Activated T-cell treated with anti-CD3 and anti-CD28 coated beads, Interleukin-2, amount 50 U/mL, for 48 hours (primary cell): ENCODE data around the gene ELF1.
"Not testable (repeated sequence)": the region's sequence is repeated elsewhere in the genome, so short reads cannot be mapped to it uniquely, and the experiment has no call there.

Source experiments
- DNase-seq, 2 experiments: peaks; one replicate each; pipeline ENCODE4 v3.0.0-alpha.2; 2020

ELF1 gene

DNA sequence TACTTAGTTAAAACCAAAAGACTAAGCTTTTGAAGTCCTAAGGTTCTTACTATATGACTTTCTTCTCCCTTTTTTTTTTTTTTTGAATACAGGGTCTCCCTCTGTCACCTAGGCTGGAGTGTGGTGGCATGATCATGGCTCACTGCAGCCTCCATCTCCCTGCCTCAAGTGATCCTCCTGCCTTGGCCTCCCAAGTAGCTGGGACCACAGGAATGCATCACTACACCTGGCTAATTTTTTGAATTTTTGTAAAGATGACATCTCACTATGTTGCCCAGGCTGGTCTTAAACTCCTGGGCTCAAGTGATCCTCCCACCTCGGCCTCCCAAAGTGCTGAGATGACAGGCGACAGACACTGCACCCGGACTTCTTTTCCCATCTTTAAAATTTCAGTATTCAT lies 89.2 kb downstream of the ELF1 start:
- not testable (repeated sequence) for DNase-seq

DNA sequence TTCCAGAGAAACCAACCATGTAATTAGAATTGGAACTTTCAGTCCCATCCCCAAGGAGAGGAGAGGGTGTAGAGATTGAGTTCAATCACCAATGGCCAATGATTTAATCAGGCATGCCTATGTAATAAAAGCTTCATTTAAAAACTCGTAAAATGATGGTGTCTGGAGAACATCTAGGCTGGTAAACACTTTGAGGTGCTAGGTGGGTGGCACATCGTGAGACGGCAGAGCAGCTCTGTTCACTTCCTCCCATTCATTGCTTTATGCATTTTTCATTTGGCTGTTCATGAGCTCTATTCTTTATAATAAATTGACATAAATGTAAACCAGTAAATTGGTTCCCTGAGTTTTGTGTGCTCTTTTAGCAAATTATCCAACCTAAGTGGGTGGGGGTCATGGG lies 90.1 kb downstream of the ELF1 start:
- no peak for DNase-seq

DNA sequence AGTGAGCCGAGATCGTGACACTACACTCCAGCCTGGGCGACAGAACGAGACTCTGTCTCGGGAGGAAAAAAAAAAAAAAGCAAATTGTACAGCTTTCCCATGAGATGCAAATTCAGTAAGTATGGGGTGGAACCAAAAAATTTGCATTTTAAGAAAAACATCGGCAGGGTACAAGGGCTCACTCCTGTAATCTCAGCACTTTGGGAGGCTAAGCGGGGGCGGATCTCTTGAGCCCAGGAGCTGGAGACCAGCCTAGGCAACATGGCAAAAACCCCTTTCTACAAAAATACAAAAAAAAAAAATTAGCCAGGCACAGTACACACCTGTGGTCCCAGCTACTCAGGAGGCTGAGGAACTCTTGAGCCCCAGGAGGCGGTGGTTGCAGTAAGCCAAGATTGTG lies 91.2 kb downstream of the ELF1 start:
- no peak for DNase-seq

DNA sequence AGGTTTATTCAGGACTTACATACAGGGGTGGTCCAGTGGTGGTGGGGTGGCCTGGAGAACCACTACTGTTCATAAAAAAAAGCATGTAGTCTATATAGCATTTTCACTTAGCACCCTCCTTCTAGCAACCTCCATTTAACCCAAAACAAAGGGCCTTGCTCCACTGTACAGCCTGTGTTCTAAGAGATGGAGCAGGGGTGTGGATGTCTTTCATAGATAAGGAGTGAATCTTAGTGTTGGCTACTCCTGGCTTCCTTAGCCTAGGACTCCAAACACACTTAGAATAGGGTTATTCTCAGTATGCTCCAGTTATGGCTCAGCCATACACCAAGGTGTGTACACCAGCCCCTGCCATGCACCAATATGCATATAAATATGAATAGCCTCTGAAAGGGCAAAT lies 95.2 kb downstream of the ELF1 start:
- DNase-seq: no peak

DNA sequence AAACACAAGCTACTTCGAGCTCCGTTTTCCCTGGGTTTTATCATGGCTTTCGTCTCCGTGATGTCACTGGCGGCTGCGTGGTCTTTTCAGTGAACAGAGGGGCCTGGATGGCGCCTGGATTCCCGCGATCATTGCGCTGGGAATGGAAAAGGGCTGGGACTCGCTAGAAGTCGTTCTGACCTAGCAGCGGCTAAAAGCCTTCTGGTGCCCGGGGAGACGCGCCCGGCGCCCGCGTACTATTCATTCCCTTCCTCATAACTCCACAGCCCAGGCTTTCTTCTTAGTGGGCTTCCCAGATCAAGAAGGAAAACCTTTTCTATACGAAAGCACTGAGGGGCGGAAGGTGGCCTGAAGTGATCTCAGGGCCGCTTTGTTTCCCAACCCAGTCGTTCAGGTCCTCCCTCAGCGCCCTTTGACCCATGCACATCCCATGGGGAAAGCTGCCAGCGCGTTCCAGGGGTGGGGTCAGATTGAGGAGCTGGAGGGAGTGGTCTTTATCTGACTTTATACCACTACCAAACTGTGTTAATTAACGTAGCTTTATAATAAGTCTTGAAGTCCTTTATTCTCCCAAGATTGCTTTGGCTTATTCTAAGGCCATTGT lies 96.6 kb downstream of the ELF1 start:
- DNase-seq: no peak

DNA sequence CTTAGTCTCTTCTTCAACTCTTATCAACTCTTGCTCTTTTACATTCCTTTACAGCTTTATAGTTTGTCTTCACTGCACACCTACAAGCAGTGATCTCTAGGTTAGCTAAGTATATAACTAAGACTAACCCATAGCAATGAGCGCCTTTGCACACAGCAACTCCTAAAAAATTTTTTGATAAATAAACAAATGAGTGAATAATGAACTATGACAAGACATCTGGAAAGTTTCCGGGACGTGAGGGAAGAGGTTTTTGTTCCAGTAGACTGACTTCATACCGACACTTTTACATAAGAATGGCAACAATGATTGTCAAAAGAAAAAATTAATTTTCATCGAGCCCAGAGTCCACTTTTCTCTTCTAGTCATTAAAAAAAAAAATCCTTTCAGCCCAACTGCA lies 98.3 kb downstream of the ELF1 start:
- DNase-seq: no peak

DNA sequence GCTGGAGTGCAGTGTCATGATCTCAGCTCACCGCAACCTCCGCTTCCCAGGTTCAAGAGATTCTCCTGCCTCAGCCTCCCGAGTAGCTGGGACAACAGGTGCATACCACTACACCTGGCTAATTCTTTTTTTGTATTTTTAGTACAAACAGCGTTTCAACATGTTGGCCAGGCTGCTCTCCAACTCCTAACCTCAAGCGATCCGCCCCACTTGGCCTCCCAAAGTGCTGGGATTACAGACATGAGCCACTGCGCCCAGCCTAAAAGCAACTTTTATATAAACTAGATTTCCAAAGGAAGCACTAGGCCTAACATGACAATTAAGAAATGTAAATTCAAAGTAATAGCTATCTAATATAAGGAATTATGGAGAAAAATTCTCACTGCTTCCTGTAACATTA lies 99.2 kb downstream of the ELF1 start:
- DNase-seq: not testable (repeated sequence)

DNA sequence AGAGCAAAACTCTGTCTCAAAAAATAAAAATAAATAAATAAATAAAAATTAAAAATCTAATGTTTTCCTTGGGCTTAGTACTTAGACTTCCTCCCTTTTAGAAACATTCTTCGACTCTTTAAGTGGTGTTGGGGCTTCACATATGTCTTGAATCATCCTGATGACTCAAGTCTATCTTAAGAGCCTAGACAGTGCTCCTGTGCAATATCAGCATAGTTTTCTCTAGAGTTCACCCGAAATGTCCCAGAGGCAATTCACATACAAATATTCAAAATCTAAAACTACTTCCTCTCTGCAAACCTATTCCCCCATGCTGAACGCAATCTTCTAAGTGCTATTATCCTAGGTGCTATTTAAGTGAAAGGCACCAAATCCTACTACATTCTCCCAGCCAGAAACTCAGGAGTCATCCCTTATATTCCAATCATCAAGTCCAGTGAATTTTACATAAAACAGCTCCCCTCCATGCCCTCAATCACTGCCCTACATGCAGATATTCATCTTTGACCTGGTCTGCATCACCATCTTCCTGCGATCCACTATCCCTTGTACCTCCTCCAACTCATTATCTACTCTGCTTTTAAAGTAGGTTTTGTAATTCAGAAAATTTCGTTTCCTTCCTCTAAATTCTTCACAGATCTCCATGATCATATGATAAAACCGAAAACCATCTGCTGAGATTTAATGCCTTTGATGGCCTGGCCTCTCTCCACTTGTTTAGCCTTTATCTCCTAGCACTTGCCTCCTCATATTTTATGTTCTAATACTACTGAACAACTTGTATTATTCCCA lies 102.7 kb downstream of the ELF1 start:
- DNase-seq: no peak

DNA sequence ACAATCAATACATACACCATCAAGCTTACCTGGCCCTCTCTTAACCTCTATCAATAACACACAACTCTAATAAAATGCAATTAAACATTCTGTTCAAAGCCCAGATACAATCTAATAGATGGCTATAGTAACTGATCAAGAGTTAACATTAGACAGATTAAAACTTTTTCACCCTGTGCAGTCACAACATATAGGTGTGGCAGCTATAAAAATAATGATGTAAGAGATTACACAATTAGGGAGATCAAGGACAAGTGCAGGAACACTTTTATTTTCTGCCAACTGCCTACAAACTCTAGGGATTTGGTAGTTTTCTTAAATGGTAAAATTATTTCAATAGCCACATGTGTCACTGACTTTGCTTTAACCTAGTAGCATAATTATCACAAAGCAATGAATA lies 104.3 kb downstream of the ELF1 start:
- not testable (repeated sequence) for DNase-seq

DNA sequence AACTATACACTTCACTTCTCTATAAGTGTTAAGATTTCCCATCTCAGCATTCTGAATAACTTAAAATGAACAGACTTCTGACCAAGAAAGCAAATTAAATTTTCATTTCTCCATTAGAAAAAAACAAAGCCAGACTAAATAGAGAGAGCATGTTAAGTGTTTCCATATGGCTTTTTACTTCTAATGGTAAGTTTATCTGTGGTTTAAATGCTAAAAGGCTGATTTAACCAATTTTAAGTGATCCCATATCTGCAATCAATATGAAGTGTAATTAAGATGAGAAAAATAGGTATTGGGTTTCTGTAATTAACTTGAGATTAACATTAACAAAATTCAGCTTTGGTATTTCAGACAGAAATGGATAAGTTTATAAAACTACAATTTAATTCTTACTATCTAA lies 107.8 kb downstream of the ELF1 start:
- no peak for DNase-seq

DNA sequence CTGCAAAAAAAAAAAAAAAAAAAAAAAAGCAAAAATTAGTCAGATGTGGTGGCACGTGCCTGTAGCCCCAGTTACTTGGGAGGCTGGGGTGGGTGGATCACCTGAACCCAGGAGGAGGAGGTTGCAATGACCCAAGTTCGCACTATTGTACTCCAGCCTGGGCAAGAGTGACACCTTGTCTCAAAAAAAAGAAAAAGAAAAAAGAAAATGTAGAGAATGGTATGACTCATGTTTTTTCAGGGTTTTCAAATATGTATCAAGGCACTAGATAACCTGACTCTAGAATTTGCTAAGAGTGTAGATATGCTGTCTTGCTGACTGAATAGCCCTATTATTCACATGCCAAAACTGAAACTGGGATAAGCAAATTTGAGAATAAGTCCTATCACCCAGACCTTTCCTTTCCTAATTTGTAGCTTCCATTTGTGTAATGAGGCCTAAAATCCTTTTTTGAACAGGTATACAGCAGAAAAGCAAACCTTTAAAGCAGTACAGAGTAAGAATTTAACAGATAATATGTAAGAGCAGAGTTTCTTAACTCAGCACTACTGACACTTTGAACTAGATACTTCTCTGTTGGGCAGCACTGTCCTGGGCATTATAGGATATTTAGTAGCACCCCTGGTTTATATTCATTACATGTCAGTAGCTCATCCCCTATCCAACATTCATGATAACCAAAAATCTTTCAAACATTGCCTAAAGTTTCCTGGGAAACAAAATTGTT lies 108.6 kb downstream of the ELF1 start:
- DNase-seq: peak in 1 of 2 experiments; percentile 37

DNA sequence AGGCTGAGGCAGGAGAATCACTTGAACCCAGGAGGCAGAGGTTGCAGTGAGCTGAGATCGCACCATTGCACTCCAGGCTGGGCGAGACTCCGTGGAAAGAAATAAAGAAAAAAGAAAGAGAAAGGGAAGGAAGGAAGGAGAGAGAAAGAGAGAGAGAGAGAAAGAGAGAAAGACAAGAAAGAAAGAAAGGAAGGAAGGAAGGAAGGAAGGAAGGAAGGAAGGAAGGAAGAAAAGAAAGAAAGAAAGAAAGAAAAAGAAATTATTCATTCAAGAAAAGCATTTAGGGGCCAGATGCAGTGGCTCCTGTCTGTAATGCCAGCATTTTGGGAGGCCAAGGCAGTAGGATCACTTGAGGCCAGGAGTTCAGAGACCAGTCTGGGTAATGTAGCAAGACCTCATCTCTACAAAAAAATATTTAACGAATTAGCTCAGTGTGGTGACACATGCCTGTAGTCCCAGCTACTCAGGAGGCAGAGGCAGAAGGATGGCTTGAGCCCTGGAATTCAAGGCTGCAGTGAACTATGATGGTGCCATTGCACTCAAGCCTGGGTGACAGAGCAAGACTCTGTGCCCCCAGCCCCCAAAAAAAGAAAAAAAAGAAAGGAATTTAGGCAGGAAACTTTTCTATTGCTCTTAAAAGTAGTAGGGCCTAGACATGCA lies 109.4 kb downstream of the ELF1 start:
- DNase-seq: not testable (repeated sequence)

DNA sequence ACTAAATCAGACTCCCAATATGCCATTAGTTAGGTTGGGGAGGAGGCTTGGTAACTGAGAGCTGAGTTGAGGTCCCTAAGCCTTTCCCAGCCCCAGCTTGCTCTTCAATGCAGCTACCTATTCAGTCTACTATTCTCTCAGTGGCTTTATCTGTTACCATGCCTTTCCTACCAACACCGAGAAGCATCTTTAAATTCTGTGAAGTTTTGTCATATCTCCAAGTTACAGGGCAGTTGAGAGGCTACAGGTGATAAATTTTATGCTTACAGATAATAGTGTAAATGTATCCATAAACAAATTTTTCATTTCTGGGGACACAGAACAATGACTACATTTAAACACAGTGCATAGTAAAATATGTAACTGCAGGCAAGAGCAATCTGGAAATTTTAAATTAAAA lies 110.6 kb downstream of the ELF1 start:
- DNase-seq: no peak

DNA sequence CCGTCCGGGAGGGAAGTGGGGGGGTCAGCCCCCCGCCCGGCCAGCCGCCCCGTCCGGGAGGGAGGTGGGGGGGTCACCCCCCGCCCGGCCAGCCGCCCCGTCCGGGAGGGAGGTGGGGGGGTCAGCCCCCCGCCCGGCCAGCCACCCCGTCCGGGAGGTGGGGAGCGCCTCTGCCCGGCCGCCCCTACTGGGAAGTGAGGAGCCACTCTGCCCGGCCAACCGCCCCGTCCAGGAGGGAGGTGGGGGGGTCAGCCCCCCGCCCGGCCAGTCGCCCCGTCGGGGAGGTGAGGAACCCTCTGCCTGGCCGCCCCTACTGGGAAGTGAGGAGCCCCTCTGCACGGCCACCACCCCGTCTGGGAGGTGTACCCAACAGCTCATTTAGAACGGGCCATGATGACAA lies 118.1 kb downstream of the ELF1 start:
- not testable (repeated sequence) for DNase-seq

DNA sequence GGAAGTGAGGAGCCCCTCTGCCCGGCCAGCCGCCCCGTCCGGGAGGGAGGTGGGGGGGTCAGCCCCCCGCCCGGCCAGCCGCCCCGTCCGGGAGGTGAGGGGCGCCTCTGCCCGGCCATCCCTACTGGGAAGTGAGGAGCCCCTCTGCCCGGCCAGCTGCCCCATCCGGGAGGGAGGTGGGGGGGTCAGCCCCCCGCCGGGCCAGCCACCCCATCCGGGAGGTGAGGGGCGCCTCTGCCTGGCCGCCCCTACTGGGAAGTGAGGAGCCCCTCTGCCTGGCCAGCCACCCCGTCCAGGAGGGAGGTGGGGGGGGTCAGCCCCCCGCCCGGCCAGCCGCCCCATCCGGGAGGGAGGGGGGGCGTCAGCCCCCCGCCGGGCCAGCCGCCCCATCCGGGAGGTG lies 118.5 kb downstream of the ELF1 start:
- DNase-seq: not testable (repeated sequence)

DNA sequence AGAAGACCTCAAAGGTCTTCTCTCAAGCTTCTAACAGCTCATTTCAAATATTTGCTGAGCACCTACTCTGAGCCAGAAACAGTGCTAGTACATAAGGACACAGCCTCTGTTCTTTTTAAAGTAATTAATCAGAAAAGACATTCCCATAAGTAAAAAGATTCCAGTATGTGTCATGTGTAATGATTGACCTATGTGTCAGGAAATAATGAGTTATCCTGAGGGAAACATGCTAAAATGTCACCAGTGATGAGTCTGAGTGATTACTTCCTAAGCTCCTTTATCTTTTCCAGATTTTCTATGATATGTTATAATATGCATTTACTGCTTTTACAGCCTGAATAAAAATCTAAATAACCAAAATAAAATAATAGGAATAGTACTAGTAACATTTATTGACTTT lies 122.1 kb downstream of the ELF1 start:
- DNase-seq: no peak

DNA sequence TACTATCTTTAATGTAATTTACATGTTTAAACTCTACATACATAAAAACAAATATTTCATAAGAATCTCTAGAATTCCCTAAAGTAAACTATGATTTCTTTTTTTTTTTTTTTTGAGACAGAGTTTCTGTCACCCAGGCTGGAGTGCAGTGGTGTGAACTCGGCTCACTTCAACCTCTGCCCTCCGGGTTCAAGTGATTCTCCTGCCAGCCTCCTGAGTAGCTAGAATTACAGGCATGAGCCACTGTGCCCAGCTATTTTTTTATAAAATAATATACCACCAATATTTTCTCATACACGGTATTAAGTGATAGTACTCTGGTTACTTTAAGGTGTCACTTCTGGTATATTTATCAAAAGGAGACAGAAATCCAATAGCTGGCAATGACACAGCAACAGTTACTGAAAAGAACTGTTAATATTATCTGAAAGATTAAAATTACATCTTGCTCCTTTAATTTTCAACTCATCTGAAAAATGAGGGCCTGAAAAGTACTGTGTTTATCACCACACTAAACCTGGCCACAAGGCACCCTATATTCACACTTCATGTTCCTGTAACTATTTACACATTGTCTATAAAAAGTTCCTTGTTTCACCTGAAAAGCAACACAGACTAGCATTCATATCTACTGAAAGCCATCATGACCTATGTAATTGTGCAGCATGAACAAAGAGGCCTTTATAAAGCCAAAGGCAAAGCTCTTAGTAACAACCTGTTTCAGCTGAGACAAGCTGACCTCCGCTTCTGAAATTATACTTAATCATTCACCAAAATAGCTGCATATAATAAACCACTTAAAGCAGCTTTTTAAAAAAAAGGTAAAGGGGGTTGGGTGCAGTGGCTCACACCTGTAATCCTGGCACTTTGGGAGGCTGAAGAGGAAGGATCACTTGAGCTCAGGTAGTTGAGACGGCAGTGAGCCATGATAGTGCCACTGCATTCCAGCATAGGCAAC lies 123.6 kb downstream of the ELF1 start:
- no peak for DNase-seq

DNA sequence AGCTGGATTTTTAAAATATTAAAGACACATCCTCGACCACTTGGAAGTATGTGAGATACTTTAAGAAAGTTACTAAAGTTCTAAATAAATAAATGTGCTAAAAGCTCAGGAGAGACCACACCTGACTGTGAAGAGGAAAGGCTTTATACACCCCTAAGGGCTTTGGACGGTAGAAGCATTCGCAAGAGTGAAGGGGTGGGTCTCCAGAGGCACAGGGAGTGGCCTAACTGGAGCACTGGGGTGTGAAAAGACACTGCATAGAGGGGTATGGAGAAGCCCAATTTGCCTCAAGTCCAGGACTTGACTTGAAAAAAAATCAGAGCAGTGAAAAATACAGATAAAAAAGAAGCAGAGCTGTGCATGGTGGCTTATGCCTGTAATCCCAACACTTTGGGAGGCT lies 125.5 kb downstream of the ELF1 start:
- DNase-seq: not testable (repeated sequence)

DNA sequence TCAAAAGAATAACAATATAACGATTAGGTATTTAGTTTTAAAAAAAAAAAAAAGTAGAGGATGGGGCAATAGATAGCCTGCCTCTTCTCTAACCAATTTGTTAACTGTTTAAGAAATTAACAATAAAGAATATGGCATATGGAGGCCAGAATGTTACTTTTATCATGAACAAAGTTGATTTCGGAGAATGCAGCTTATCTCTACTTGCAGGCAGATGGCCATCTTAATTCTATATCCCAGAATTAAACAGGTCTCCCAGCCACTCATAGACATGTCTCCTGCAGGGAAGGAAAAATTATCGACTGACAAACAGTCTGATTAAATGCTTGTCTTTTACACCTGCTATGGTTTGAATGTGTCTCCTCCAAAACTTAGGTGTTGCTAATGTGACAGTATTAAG lies 133.1 kb downstream of the ELF1 start:
- no peak for DNase-seq

DNA sequence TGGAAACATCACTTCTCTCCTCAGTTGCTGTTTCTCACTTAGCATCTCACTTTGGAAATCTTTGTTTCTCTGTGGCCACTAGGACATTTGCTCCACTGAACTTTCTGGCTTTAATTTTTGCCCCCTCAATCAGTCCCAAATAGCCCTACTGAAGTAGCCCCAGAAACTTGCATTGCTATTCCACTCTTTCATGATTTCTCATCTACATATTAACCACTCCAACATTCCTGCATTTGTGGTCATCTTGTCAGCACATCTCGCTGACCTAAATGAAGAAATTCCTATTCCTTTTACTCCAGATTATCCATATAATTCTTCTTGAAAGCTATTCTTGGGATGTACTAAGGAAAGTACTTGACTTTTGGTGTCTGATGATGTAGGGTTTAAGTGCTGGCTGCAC lies 134.9 kb downstream of the ELF1 start:
- not testable (repeated sequence) for DNase-seq
